Esophagus mucosa (tissue), 1 donor: ENCODE results near the gene CYB5R4. TPM values are rescaled to one million over a fixed set of nuclear protein-coding genes. Genes with fewer than 3 reads are reported as not detected.
A peak's percentile ranks its signal among the peaks of the same experiment; 100 is the strongest.
"Not testable (repeated sequence)": the region's sequence is repeated elsewhere in the genome, so short reads cannot be mapped to it uniquely, and the experiment has no call there.

Experiments
- ATAC-seq: fragments of 200-7000 bp; cut with Tn5 transposase; one replicate; pipeline ENCODE4 v1.9.1; 2020
- total RNA-seq: library from RNA; stranded (reverse); gene quantifications from one replicate; pipeline ENCODE4 v1.2.4, GENCODE V29; 2023
- donor health status: DM: yes; HTN: yes; CAD: no.

Gene CYB5R4
- total RNA-seq, 1 donor from 2014 or later, result 23.1 TPM

GRCh38 chr6:83862776-83863471 lies 3.4 kb downstream of the CYB5R4 start:
- ATAC-seq, result no peak

- no peak for ATAC-seq
Measured at GRCh38 chr6:83867043-83867442, 7.6 kb downstream of the CYB5R4 start.

- ATAC-seq, result peak; percentile 100
Measured at GRCh38 chr6:83867527-83868161, 8.2 kb downstream of the CYB5R4 start.

GRCh38 chr6:83868639-83869038 lies 9.2 kb downstream of the CYB5R4 start:
- no peak for ATAC-seq

GRCh38 chr6:83870649-83871048 lies 11.2 kb downstream of the CYB5R4 start:
- ATAC-seq, result no peak

- ATAC-seq, result no peak
Measured at GRCh38 chr6:83872386-83873118, 13.1 kb downstream of the CYB5R4 start.

- no peak for ATAC-seq
Measured at GRCh38 chr6:83873869-83874268, 14.4 kb downstream of the CYB5R4 start.

GRCh38 chr6:83875843-83876242 lies 16.4 kb downstream of the CYB5R4 start:
- ATAC-seq, result no peak

GRCh38 chr6:83878902-83879644 lies 19.6 kb downstream of the CYB5R4 start:
- no peak for ATAC-seq

- ATAC-seq, result no peak
Measured at GRCh38 chr6:83879746-83880145, 20.3 kb downstream of the CYB5R4 start.

- no peak for ATAC-seq
Measured at GRCh38 chr6:83883240-83883639, 23.8 kb downstream of the CYB5R4 start.

GRCh38 chr6:83884523-83884922 lies 25.0 kb downstream of the CYB5R4 start:
- peak; percentile 64 for ATAC-seq

GRCh38 chr6:83885984-83886383 lies 26.5 kb downstream of the CYB5R4 start:
- no peak for ATAC-seq

- no peak for ATAC-seq
Measured at GRCh38 chr6:83889621-83890020, 30.1 kb downstream of the CYB5R4 start.

GRCh38 chr6:83890520-83890919 lies 31.0 kb downstream of the CYB5R4 start:
- no peak for ATAC-seq

GRCh38 chr6:83891586-83891985 lies 32.1 kb downstream of the CYB5R4 start:
- ATAC-seq, result no peak

GRCh38 chr6:83893024-83893423 lies 33.5 kb downstream of the CYB5R4 start:
- ATAC-seq, result no peak

GRCh38 chr6:83897094-83897493 lies 37.6 kb downstream of the CYB5R4 start:
- ATAC-seq, result not testable (repeated sequence)

GRCh38 chr6:83901624-83902023 lies 42.1 kb downstream of the CYB5R4 start:
- no peak for ATAC-seq

GRCh38 chr6:83904395-83904794 lies 44.9 kb downstream of the CYB5R4 start:
- no peak for ATAC-seq

- no peak for ATAC-seq
Measured at GRCh38 chr6:83905648-83906047, 46.2 kb downstream of the CYB5R4 start.

- ATAC-seq, result not testable (repeated sequence)
Measured at GRCh38 chr6:83907623-83908390, 48.3 kb downstream of the CYB5R4 start.
